ENCODE data around the gene GRK3.

The GRK3 gene

DNA sequence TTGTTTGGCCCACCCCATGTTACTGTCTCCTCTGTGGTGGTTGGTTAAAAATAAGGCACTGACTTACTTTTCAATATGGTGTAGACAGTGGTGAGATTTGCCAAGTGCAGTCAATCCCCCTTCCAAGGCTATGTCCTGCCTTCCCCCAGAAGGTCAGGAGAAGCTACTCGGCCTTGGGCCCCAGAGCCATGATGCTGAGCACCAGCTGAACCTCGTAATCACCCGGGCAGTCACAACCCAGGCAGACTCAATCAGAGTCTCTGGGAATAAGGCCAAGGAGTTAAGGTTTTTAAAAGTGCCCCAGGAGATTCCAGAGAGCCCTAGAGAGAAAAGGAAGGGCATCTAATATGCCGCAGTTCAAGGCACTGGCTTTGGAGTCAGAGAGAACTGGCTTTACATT lies 201.3 kb downstream of the GRK3 start:
- DNase-seq: no peak

DNA sequence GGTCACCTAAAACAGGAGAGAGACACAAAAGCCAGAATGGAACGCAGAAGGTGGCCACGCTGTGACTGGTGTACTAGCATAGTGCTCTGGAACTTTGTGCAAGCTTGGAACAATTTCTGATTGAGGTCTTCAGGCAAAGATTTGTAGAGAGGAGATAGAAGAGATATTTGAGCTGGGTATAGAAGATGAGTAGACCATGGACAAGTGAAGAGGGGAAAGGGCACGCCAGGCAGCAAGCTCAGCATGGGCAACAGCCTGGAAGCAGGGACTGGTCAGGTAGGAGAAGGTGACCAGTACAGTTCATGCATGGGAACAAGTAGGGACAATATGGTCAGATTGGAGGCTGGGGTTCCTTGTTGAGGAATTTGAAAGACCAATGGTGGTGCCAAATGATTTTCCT lies 201.9 kb downstream of the GRK3 start:
- no peak for DNase-seq

DNA sequence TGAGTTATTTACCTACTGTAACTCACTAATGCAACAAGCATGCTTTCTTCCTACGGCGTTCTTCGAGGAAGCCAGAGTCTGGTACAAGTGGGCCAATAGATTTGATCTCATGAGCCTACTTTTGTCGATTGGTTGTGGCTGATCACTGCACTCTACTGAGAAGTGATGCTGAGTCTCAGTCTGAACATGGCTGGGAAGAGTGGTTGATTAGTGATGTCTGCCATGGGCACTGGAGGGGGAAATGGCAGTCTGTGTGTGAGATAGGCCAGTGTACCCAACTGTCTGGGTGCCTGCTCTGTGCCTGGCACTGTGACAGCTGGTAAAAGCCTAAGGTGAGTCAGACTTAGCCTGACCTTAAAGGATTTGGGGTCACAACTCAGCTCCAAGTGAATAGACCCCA lies 205.9 kb downstream of the GRK3 start:
- DNase-seq: no peak

DNA sequence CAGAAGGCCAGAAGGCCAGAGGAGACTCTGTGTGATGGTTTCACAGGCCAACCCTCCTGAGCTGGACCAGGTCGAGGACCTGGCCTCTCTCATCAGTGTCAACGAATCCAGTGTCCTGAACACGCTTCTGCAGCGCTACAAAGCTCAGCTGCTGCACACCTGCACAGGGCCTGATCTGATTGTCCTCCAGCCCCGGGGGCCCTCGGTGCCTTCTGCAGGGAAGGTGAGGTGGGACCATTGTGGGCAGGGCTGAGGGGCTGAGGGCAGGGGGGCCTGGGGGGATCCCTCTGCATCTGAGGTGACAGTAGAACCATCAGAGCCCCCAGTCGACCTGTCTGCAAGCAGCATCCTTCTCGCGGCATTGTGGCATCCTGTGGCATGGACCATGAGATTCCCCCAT lies 207.8 kb downstream of the GRK3 start:
- DNase-seq: no peak

DNA sequence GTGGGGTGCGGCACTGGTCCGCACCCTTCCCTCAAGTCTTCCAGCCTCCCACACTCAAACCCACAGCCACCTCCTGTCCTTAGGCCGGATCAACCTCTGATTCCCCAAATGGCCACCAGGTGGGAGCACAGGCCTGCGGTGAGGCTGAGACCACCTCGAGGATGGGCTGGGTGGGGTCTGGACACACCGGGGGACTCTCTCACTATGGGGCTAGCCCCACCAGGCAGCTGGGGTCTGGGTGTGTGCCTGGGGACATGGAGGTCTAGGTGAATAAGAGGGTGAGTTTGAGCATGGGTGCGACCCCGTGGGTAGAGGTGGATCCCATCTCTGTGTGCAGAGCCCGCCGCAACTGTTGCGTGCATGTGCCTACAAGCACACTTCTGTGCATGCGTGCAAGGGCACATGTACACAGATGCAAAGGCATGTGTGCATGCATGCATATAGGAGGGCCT lies 210.1 kb downstream of the GRK3 start:
- no peak for DNase-seq

DNA sequence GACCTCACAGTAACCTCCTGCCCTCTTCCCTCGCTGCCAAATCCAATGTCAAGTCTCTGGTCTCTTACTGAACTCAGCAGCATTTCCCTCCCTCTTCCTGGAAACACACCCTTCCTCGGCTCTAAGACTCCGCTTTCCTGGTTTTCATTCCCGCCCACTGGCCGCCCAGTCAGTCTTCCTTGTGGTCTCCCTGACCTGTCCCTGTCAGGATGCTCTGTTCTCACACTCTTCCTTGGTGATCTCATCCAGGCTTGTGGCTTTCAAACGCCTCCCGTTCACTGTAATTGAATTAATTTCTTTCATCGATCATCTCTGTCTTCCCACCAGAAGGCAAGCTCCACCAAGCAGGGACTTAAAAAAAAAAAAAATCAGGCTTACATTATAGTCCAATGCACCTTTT lies 211.1 kb downstream of the GRK3 start:
- DNase-seq: no peak

DNA sequence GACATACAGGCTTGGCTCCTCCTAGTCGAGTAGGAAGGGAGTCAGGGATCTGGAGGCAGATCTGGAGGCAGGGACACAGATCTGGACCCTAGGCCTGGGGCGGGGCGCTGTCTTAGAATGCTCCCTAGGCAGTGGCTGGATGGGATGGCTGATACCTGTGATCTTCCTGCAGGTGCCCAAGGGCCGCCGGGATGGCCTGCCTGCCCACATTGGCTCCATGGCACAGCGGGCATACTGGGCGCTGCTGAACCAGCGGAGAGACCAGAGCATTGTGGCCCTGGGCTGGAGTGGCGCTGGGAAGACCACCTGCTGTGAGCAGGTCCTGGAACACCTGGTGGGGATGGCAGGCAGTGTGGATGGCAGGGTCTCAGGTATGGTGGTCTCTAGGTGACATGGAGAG lies 212.9 kb downstream of the GRK3 start:
- no peak for DNase-seq

DNA sequence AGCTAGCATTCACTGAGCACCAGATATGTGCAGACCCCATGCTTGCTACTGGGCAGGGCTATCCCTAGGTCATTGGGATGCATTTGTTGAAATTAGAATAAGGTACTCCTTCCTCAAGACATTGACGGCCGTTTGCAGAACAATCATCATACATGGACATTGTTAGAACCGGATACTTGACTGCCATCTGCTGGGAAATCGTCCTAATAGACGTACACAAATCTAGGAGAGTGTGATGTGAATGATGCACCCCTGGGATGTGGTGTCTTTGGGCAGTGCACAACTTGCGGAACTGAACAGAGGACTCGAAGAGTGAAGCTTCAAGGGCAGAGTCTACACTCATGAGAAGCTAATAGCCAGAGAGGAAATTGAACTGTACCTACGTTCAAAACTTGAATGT lies 213.4 kb downstream of the GRK3 start:
- DNase-seq: peak; percentile 52 to 71
